Tibial nerve (tissue), 4 donors: ENCODE measurements around the gene GMCL2.

ENCODE experiments used
- CTCF ChIP-seq, 5 experiments: fragments of 200-600 bp in 3 of 5; fragments of 450-650 bp in 2 of 5; sonication (generic) in 3 of 5; IDR thresholded peaks; one replicate each; pipeline ENCODE4 v1.5.1; 2016 to 2019; ENCODE audit warnings: antibody characterized with exemption in 5 of 5, mild to moderate bottlenecking in 3 of 5, moderate library complexity in 2 of 5
- EP300 ChIP-seq, 2 donors: sonication (generic); formaldehyde crosslinking; IDR thresholded peaks; one replicate each; pipeline ENCODE4 v1.6.1; 2017; ENCODE audit warnings: antibody characterized with exemption in 2 of 2, mild to moderate bottlenecking in 1 of 2
- POLR2A ChIP-seq, 2 donors: fragments of 450-650 bp; IDR thresholded peaks; one replicate each; pipeline ENCODE4 v1.6.1; 2017; ENCODE audit warnings: antibody characterized with exemption in 2 of 2, mild to moderate bottlenecking in 2 of 2, moderate library complexity in 2 of 2

DNA sequence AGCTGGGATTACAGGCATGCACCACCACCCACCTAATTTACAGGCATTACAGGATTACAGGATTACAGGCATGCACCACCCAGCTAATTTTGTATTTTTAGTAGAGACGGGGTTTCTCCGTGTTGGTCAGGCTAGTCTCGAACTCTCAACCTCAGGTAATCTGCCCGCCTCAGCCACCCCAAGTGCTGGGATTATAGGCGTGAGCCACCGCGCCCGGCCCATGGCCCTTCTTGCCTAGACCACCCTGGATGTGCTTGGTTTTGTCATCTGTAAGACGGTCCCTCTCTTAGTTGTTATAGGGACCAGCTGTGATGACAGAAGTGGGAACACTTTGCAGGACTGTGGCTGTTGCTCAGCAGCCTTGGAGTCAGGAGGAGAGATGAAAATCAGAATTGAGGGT is 49.0 kb upstream of the GMCL2 start:
- TF ChIP-seq CTCF (IDR thresholded peaks at IDR 0.05) (no peak), POLR2A (IDR thresholded peaks at IDR 0.05) (no peak), EP300 (IDR thresholded peaks at IDR 0.05) (no peak)
